HepG2 (cell line): ENCODE results near the gene HS3ST2.
"Not testable (repeated sequence)": the region's sequence is repeated elsewhere in the genome, so short reads cannot be mapped to it uniquely, and the experiment has no call there.

Source experiments
- KDM1A ChIP-seq: IDR thresholded peaks from 2 replicates; pipeline ENCODE4 v1.6.1; 2016; ENCODE audit warnings: missing compliant biosample characterization
- NR1H2 ChIP-seq: sonication (generic); formaldehyde crosslinking; IDR thresholded peaks from 2 replicates; pipeline ENCODE4 v1.8.1; 2022; ENCODE audit warnings: low read depth, missing genetic modification reagents, borderline replicate concordance
- ZBTB1 ChIP-seq: sonication (generic); formaldehyde crosslinking; IDR thresholded peaks from 2 replicates; pipeline ENCODE4 v1.4.0; 2020; ENCODE audit warnings: missing genetic modification reagents, borderline replicate concordance
- ZNF691 ChIP-seq: sonication (generic); formaldehyde crosslinking; IDR thresholded peaks from 2 replicates; pipeline ENCODE4 v1.4.0; 2020; ENCODE audit warnings: missing genetic modification reagents, low read depth, mild to moderate bottlenecking, borderline replicate concordance
- TF ChIP-seq, protein P1 (sequence below): sonication (generic); formaldehyde crosslinking; IDR thresholded peaks from 2 replicates; pipeline ENCODE4 v1.4.0; 2020; ENCODE audit warnings: mild to moderate bottlenecking, missing genetic modification reagents, borderline replicate concordance
- TF ChIP-seq, protein P2 (sequence below): sonication (generic); formaldehyde crosslinking; IDR thresholded peaks from 2 replicates; pipeline ENCODE4 v1.5.0; 2020; ENCODE audit warnings: mild to moderate bottlenecking, missing genetic modification reagents, moderate library complexity
- TF ChIP-seq, protein P3 (sequence below): IDR thresholded peaks from 2 replicates; pipeline ENCODE4 v1.6.1; 2012; ENCODE audit warnings: inconsistent platforms

GRCh38 chr16:22818736-22819135 lies 4.8 kb downstream of the HS3ST2 start:
- TF ChIP-seq KDM1A (CRISPR knock-in tag); ZNF691; ZBTB1; NR1H2 (CRISPR knock-in tag): not testable (repeated sequence)
- TF ChIP-seq, protein P1, sequence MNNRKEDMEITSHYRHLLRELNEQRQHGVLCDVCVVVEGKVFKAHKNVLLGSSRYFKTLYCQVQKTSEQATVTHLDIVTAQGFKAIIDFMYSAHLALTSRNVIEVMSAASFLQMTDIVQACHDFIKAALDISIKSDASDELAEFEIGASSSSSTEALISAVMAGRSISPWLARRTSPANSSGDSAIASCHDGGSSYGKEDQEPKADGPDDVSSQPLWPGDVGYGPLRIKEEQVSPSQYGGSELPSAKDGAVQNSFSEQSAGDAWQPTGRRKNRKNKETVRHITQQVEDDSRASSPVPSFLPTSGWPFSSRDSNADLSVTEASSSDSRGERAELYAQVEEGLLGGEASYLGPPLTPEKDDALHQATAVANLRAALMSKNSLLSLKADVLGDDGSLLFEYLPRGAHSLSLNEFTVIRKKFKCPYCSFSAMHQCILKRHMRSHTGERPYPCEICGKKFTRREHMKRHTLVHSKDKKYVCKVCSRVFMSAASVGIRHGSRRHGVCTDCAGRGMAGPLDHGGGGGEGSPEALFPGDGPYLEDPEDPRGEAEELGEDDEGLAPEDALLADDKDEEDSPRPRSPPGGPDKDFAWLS: not testable (repeated sequence)
- TF ChIP-seq, protein P2, sequence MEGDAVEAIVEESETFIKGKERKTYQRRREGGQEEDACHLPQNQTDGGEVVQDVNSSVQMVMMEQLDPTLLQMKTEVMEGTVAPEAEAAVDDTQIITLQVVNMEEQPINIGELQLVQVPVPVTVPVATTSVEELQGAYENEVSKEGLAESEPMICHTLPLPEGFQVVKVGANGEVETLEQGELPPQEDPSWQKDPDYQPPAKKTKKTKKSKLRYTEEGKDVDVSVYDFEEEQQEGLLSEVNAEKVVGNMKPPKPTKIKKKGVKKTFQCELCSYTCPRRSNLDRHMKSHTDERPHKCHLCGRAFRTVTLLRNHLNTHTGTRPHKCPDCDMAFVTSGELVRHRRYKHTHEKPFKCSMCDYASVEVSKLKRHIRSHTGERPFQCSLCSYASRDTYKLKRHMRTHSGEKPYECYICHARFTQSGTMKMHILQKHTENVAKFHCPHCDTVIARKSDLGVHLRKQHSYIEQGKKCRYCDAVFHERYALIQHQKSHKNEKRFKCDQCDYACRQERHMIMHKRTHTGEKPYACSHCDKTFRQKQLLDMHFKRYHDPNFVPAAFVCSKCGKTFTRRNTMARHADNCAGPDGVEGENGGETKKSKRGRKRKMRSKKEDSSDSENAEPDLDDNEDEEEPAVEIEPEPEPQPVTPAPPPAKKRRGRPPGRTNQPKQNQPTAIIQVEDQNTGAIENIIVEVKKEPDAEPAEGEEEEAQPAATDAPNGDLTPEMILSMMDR (CRISPR knock-in tag): not testable (repeated sequence)
- TF ChIP-seq, protein P3, sequence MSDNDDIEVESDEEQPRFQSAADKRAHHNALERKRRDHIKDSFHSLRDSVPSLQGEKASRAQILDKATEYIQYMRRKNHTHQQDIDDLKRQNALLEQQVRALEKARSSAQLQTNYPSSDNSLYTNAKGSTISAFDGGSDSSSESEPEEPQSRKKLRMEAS: not testable (repeated sequence)
